GM19468 (cell line): ENCODE results near the gene OTUD5.

Source experiments
- ATAC-seq: cut with Tn5 transposase; IDR thresholded peaks from one replicate; pipeline ENCODE4 v1.9.1; 2021; ENCODE audit warnings: mild to moderate bottlenecking, moderate library complexity, moderate number of reproducible peaks; ENCODE audit not compliant: unreplicated experiment; ENCODE audit errors: extremely low read depth

The OTUD5 gene

DNA sequence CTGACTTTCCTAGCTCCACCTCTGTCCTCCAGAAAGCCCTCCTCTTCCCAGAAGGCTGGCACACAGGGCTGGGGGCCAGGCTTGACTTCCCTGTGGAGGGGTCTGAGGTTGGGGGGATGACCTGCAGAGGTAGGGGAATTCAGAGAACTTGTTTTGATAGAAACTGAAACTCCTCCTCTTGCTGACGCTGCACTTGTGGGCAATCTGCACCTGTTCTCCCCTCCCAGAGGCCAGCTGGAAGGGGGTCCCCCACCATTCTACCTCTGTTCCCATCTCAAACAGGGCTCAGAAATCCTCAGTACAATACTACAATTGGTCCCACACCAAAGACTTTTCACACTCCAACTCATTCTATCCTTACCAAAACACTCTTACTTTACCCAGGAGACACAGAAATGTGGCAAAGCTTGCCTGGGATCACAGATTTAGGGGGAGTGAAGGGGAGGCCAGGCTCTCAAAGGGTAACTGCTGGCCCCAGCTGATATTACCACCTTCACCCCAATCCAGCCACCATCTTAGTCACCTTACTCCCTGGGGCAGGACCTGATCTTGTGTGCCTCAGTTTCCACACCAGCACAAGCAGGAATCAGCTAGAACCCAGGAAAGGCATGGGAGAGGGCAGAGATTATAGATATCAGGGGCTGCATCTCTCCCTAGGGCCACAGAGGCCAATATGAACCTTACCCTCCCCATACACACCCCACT lies 18.5 kb downstream of the OTUD5 start:
- peak; percentile 57 for ATAC-seq

DNA sequence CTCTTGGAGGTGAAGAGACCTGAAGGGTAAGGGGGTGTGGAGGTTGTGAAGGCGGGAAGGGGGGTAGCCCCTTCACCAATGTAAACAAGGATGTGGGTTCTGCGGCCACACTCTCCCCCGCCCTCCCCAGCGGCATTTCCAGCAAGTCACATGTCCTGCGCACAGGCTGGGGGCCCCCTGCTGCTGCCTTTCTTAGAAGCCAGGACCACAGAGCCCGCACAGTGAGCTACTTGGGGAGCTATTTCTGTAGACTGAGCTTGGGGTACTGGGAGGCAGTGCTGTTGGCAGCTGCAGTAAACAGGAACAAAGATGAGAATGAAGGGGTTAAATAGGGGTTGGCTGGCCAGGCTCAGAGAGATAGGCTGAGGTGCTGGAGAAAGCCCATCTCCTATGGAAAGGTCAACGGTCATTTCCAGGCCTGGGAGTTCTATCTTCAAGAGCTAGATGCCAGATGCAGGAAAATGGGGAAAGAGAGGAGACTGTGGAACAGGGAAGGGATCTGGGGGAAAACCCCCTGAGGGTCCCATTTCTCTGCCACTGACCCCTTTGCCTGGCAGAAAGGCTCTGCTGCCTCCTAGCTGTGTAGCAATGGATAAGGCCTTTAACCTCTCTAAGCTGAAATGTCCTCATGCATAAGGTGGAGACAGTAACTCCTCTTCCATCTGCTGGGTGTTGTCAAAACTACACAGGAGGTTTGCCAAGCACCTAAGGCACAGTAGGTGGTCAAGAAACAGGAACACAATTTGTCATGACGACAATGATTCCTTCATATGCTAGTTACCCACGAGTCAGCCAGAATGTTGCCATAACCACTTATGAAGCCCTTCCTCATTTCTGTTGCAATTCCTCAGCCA lies 20.1 kb downstream of the OTUD5 start:
- peak; percentile 21 for ATAC-seq

GRCh38 chrX:48936429-48937053 lies 20.9 kb downstream of the OTUD5 start:
- no peak for ATAC-seq

GRCh38 chrX:48935301-48935670 lies 22.1 kb downstream of the OTUD5 start:
- no peak for ATAC-seq

DNA sequence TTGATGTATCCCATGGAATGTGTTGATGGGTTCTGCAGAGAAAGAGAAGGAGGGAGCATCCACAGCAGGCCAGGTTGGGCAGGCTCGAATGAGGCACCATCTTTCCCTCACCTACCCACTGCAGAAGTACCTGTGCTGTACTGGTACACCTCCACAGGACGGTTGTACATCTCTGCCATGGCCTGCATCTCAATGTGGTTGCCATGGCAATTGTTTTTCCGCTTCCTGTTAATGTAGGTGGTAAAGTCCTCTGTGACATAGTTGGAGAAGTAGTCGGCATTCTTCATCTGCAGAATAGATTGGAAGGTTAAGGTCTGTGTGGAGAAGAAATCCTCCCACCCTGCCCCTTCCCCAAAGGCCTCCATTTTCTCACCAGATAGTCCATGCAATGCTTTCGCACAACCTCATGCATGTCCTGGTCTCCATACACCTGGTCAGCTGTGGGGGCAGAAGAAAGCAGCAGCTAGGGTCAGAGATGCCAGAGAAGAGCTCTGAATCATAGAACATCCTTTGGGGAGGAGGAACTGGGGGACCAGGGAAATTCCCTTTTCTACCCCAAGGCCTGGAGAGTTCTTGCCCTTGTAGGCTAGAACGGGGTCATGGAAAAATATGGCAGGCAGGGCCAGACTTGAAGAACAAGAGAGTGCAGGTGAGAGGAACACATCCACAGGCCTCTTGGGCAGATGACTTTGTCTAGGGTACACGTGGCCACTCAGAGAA lies 22.7 kb downstream of the OTUD5 start:
- no peak for ATAC-seq

DNA sequence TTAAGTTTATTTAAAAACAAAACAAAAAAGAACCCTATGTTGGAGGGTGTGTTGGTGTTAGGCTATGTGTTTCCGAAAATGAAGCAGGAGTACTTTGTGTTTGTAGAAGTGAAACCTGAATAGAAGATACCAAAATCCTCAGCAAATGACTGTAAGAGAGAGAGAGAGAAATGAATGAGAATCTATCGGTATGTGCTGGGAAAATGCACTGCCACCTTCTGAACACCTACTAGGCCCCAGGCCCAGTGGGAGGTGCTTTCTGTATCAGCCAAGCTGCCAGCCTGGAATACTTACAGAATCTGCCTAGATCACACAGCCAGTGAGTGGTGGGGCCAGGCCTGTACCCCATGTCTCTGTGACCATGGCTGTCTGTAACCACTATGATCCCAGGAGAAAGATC lies 23.6 kb downstream of the OTUD5 start:
- ATAC-seq: no peak

DNA sequence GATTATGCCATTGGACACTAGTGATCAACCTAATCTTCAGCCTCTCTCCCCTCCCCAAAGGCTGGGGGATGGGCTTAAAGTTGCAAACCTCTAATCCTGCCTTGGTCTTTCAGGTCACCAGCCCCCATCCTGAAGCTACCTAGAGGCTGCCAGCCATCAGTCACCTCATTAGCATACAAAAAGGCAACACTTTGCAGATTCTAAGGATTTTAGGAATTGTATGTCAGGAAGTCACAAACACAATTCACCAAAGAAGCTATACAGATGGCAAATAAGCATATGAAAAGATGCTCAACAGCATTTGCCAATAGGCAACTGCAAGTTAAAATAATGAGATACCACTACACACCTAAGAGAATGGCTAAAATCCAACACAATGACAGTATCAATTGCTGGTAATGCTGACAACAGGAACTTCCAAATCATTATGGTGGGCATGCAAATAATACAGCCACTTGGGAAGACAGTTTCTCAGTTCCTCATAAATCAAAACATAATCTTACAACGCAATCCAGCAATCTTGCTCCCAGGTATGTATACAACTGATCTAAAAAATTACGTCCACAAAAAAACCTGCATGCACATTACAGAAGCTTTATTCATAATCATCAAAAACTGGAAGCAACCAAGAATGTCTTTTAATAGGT lies 29.5 kb downstream of the OTUD5 start:
- no peak for ATAC-seq

- ATAC-seq: no peak
Measured at GRCh38 chrX:48927123-48927522, 30.3 kb downstream of the OTUD5 start.

DNA sequence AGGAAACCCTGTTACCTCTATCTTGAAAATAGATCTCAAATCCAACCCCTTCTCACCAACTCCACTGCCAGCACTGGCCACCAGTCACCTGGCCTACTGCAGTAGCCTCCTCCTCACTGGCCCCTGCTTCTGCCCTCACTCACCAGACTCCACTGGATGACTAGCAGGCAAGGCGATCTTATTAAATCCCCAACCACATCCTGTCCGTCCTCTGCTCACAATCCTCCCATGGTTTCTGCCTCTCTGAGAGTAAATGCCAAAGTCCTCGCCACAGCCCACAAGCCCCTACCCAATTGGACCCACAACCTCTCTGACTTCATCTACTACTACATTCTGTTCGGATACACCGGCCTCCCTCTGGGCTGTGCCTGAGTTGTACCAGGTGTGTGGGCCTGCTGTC lies 33.1 kb downstream of the OTUD5 start:
- ATAC-seq: no peak

DNA sequence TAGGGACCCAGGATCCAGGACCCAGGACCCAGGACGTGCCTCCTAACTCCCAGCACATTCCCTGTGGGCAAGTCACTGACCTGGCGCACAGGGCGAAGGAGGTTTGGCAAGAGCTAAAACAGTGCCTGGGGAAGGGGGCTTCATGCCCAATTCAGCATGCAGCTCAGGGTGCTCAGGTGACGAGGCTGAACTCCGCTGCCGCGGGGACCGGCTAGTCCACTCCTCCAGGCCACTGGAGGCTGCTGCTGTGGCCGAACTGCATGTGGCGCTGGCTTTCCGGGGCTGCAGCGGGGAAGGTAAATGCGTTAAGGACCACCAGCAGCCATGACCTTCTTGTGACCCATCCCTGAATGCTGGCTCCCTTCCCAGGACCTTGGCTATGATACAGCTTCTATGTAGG lies 33.6 kb downstream of the OTUD5 start:
- no peak for ATAC-seq

GRCh38 chrX:48920718-48921104 lies 36.7 kb downstream of the OTUD5 start:
- no peak for ATAC-seq

- ATAC-seq: no peak
Measured at GRCh38 chrX:48919947-48920717, 37.3 kb downstream of the OTUD5 start.

DNA sequence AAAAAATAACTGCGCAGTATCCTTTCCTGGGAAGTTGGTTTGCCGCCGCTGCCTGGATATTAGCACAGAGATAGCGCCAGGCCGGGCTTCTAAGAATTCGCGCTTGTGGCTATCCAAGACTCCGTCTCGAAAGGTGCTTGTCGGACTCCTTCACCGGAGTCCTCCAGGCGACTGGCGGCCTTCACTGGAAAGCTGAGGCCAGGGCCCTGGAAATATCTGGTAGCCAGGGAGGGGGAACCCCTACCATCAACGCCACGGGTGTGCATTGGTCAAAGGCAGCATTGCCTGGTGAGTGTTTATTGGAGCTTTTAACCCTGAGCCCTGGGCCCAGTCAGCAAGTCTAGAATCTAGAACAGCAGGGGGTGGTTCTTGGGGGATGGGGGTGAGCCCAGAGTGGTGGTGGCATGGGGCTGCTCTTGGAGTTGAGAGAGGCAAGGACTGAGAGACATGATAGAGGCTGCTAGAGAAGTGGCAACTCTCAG lies 38.0 kb downstream of the OTUD5 start:
- no peak for ATAC-seq

DNA sequence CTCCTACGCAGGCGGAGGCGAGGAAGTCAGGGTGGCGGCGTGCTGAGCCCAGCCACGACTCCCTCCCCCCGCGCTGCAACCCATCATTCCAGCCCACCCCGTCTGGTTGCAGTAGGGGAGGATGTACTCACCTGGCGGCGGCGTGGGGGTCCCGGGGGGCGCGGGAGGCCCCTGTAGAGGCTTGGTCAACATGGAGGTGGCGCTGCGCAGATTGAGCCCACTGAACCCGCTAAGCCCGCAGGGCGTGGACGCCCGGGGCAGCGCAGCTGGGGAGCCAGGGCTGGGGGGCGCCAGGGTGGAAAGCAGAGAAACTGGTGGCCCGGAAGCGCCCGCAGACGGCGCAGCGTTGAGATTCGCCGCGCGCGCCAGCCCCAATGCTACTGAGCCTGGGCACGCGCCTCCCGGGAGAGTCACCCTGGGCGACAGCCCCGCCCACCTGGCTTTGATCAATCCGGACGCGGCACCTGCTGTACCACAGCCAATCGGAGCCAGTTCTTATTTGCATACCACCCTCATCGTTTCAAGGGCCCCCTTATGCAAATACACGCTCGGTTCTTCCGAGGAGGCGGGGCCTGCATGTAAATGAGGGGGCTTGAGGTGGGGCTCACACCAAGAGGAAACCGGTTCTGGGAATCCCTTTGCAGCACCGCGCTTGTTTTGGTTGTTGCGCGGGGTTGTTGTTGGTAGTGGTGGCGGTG lies 38.6 kb downstream of the OTUD5 start, which contains the start of gene PIM2:
Gene PIM2 (minus strand): TSS at position 382 of the 698 bp plus-strand sequence. CDS start 190 bp downstream, at position 192.
- ATAC-seq: no peak

DNA sequence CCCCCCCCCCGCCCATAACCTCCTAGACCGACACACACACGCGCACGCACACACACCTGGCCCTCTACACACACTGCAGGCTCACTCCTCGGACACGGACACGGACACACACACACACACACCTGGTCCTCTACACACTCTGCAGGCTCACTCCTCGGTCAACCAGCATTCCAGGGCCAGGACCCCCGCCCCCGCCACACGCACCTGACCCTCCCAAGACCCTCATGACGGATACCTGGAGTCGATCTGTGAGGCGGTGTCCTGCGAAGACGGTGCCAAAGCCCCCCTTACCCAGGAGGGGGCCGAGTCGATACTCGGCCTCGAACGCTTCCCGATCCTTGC lies 39.1 kb downstream of the OTUD5 start:
- ATAC-seq: no peak

DNA sequence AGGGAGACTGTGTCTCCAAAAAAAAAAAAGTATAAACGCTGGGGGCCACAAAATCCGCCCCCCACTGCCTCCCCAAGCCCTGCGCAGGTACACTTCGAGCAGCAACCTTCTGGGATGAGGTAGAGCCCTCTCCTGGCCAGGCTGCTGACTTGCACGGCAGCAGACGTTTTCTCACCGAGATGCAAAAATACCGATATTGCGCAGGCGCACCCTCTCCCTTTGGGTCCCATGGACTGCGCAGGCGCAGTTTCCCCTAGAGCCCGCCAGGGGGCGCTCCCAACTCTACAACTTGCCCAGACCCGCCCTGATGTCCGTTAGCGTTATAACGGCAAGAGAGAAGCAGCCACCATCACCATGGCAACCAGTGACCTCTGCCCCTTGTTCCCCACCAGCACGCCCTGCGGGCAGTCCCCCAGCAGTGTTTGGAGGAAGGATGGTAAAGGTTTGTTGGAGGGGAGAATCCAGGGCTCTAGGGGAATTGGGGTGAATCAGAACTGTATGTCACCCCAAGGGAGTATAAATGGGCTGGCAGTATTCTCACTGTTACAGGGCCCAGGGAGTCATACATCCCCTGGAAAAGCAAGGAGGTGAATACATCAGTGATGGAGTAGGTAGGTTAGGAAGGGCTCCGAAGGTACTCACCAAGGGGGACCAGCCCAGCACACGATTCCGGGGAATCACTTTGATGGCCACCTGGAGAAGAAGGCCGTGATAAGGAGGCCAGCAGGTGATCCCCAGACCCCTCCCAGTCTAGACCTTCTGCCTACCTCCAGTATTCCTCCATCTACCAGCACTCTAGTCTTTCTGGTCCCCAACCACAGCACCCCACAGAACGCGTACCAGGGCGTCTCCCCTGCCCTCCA lies 40.0 kb downstream of the OTUD5 start:
- peak; percentile 21 for ATAC-seq

- no peak for ATAC-seq
Measured at GRCh38 chrX:48914593-48915493, 42.6 kb downstream of the OTUD5 start.
